Measurements from ENCODE around the gene FAM174B. TPM values are rescaled to one million over a fixed set of nuclear protein-coding genes. Genes with fewer than 3 reads are reported as not detected.

FAM174B gene
- total and polyA plus RNA-seq, 10 of the 15 experiments (the other 5 are each of a cell fraction or from before 2014, with no cell fraction given): 0.71 to 15.9 (median 4.2) TPM

DNA sequence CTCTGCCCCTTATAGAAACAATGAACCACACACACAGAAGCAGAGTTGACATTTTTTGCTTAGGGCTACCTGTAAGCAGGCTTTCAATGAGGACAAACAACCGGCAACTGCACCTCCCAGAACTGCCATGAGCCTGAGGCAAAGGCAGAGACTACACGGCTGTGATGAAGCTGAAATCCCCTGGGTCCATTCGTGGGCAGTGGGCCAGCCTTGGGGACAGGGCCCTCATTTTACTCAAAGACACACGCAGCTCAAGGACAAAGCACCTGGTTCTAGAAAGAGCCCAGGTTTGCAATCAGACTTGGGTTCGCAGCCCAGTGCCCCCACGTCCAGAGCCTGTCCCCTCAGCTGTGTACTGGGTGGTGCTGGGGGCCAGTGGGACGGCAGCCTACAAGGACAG is 17.9 kb downstream of the FAM174B start (continued):
- TF ChIP-seq, protein P1, sequence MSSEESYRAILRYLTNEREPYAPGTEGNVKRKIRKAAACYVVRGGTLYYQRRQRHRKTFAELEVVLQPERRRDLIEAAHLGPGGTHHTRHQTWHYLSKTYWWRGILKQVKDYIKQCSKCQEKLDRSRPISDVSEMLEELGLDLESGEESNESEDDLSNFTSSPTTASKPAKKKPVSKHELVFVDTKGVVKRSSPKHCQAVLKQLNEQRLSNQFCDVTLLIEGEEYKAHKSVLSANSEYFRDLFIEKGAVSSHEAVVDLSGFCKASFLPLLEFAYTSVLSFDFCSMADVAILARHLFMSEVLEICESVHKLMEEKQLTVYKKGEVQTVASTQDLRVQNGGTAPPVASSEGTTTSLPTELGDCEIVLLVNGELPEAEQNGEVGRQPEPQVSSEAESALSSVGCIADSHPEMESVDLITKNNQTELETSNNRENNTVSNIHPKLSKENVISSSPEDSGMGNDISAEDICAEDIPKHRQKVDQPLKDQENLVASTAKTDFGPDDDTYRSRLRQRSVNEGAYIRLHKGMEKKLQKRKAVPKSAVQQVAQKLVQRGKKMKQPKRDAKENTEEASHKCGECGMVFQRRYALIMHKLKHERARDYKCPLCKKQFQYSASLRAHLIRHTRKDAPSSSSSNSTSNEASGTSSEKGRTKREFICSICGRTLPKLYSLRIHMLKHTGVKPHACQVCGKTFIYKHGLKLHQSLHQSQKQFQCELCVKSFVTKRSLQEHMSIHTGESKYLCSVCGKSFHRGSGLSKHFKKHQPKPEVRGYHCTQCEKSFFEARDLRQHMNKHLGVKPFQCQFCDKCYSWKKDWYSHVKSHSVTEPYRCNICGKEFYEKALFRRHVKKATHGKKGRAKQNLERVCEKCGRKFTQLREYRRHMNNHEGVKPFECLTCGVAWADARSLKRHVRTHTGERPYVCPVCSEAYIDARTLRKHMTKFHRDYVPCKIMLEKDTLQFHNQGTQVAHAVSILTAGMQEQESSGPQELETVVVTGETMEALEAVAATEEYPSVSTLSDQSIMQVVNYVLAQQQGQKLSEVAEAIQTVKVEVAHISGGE (CRISPR knock-in tag; IDR thresholded peaks at IDR 0.05): no peak
- no peak for TF ChIP-seq EZH2 (IDR thresholded peaks at IDR 0.05; ENCODE audit: borderline replicate concordance, control insufficient read depth, low read depth, low read length)
- TF ChIP-seq SMAD5 (IDR thresholded peaks at IDR 0.05; ENCODE audit: low read depth): no peak
- no peak for TF ChIP-seq CTCF (IDR thresholded peaks at IDR 0.05 in 2 of 3, conservative IDR thresholded peaks at IDR 0.05 in 1 of 3; ENCODE audit: control insufficient read depth in 2 of 3, extremely low read depth in 1 of 3, insufficient read depth in 1 of 3, low read depth in 3 of 3, low read length in 3 of 3)
- TF ChIP-seq EGR1 (IDR thresholded peaks at IDR 0.05; ENCODE audit: borderline replicate concordance in 1 of 2, low read depth in 2 of 2, low read length in 2 of 2): no peak
- TF ChIP-seq BACH1 (IDR thresholded peaks at IDR 0.05; ENCODE audit: borderline replicate concordance): no peak
- TF ChIP-seq PAX5 (IDR thresholded peaks at IDR 0.05; ENCODE audit: borderline replicate concordance, low read depth, low read length): no peak
- no peak for TF ChIP-seq MYB (IDR thresholded peaks at IDR 0.05; ENCODE audit: borderline replicate concordance, low read depth, low read length)
- TF ChIP-seq JUND (IDR thresholded peaks at IDR 0.05; ENCODE audit: low read depth, low read length): no peak
- no peak for TF ChIP-seq SPI1 (IDR thresholded peaks at IDR 0.05; ENCODE audit: borderline replicate concordance, insufficient read depth, low read depth, low read length)
- TF ChIP-seq ATF7 (IDR thresholded peaks at IDR 0.05; ENCODE audit: low read depth): no peak
- TF ChIP-seq NFYB (IDR thresholded peaks at IDR 0.05; ENCODE audit: insufficient read depth, low read depth, low read length): no peak
